Suprapubic skin (tissue), 4 donors: ENCODE results near the gene PDE4D. TPM values are rescaled to one million over a fixed set of nuclear protein-coding genes. Genes with fewer than 3 reads are reported as not detected.

ENCODE experiments used
- DNase-seq, 2 donors: peaks; one replicate each; pipeline ENCODE4 v3.0.0-alpha.2; 2019; ENCODE audit warnings: low spot score in 2 of 2
- H3K27ac ChIP-seq: fragments of 200-600 bp; sonication (generic); one replicate; pipeline ENCODE4 v1.5.1; 2019
- H3K27me3 ChIP-seq: fragments of 200-600 bp; sonication (generic); one replicate; pipeline ENCODE4 v1.5.1; 2019
- H3K36me3 ChIP-seq: fragments of 200-600 bp; sonication (generic); one replicate; pipeline ENCODE4 v1.5.1; 2019
- H3K4me1 ChIP-seq: fragments of 200-600 bp; sonication (generic); one replicate; pipeline ENCODE4 v1.5.1; 2019
- H3K4me3 ChIP-seq: fragments of 200-600 bp; sonication (generic); one replicate; pipeline ENCODE4 v1.5.1; 2019; ENCODE audit warnings: mild to moderate bottlenecking
- H3K9me3 ChIP-seq: fragments of 200-600 bp; sonication (generic); one replicate; pipeline ENCODE4 v1.5.1; 2019
- EP300 ChIP-seq: sonication (generic); formaldehyde crosslinking; IDR thresholded peaks from one replicate; pipeline ENCODE4 v1.6.1; 2017; ENCODE audit warnings: antibody characterized with exemption
- POLR2A ChIP-seq, 2 donors: fragments of 450-650 bp; IDR thresholded peaks; one replicate each; pipeline ENCODE4 v1.6.1; 2017; ENCODE audit warnings: antibody characterized with exemption in 2 of 2, mild to moderate bottlenecking in 2 of 2, moderate library complexity in 2 of 2
- POLR2AphosphoS5 ChIP-seq, 3 donors: sonication (generic); formaldehyde crosslinking; IDR thresholded peaks; one replicate each; pipeline ENCODE4 v1.6.1; 2017; ENCODE audit warnings: antibody characterized with exemption in 3 of 3
- WGBS: methylation state at CpG from one replicate; pipeline ENCODE4 v1.1.5; 2018; 5-methylcytosine and 5-hydroxymethylcytosine counted together
- total RNA-seq, 4 donors: library from RNA; depleted of rRNA; stranded (reverse); fragments of >200 nt; gene quantifications; one replicate each; pipeline ENCODE4 v1.1.0, GENCODE V29; 2016
- TF ChIP-seq, protein P1 (sequence below), 2 donors: fragments of 200-600 bp in 1 of 2; fragments of 450-650 bp in 1 of 2; sonication (generic) in 1 of 2; IDR thresholded peaks; one replicate each; pipeline ENCODE4 v1.5.1; 2016 to 2019; ENCODE audit warnings: antibody characterized with exemption in 2 of 2, mild to moderate bottlenecking in 1 of 2, moderate library complexity in 1 of 2

Gene PDE4D
- total RNA-seq, 4 donors from 2014 or later, result 26.8 to 57.2 (median 29.9) TPM

GRCh38 chr5:59351076-59351794 is 542.3 kb downstream of the PDE4D start:
- WGBS, result 42% methylated on average over 4 of the region's 4 CpGs
- TF ChIP-seq, protein P1, sequence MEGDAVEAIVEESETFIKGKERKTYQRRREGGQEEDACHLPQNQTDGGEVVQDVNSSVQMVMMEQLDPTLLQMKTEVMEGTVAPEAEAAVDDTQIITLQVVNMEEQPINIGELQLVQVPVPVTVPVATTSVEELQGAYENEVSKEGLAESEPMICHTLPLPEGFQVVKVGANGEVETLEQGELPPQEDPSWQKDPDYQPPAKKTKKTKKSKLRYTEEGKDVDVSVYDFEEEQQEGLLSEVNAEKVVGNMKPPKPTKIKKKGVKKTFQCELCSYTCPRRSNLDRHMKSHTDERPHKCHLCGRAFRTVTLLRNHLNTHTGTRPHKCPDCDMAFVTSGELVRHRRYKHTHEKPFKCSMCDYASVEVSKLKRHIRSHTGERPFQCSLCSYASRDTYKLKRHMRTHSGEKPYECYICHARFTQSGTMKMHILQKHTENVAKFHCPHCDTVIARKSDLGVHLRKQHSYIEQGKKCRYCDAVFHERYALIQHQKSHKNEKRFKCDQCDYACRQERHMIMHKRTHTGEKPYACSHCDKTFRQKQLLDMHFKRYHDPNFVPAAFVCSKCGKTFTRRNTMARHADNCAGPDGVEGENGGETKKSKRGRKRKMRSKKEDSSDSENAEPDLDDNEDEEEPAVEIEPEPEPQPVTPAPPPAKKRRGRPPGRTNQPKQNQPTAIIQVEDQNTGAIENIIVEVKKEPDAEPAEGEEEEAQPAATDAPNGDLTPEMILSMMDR (IDR thresholded peaks at IDR 0.05), result no peak
- TF ChIP-seq EP300 (no peak), POLR2AphosphoS5 (IDR thresholded peaks at IDR 0.05) (no peak)
- Histone ChIP-seq H3K4me1 (peaks cover 4% of the 10 kb centered on the region), H3K36me3 (no peaks in the 10 kb centered on the region), H3K27me3 (no peaks in the 10 kb centered on the region), H3K4me3 (no peak overlapping the region), H3K9me3 (no peaks in the 10 kb centered on the region), H3K27ac (no peak overlapping the region)
- DNase-seq, result no peak

GRCh38 chr5:59348189-59348588 is 545.3 kb downstream of the PDE4D start:
- no peak for DNase-seq
- Histone ChIP-seq H3K9me3 (no peaks in the 10 kb centered on the region), H3K27me3 (no peaks in the 10 kb centered on the region), H3K4me3 (no peak overlapping the region), H3K27ac (no peak overlapping the region), H3K36me3 (no peaks in the 10 kb centered on the region), H3K4me1 (peaks cover 4% of the 10 kb centered on the region)
- TF ChIP-seq, protein P1 (IDR thresholded peaks at IDR 0.05), result no peak
- TF ChIP-seq EP300 (no peak), POLR2A (IDR thresholded peaks at IDR 0.05) (no peak), POLR2AphosphoS5 (IDR thresholded peaks at IDR 0.05) (no peak)

DNA sequence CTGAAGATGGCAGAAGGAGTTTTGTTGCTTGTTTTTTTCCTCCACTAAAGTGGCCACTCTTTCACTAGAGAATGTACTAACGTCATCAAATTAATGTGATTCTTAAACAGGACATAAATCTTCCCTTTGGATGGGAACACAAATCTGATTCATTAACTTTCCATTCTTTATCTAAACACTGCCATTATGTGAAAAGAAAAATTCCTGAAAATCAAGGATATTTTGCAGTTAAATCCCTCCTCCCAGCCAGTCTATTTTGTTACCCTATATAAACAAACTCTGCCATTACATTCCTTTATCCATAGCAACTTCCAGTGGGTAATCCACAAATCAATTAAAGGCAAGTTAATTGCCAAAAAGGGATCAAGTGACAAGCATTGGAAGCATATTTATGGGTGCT is 546.5 kb downstream of the PDE4D start:
- 75% methylated on average over 1 of the region's 1 CpG for WGBS
- no peaks in the 10 kb centered on the region for H3K27me3 ChIP-seq
- no peak overlapping the region for H3K27ac ChIP-seq
- TF ChIP-seq POLR2A (IDR thresholded peaks at IDR 0.05), result no peak
- no peak overlapping the region for H3K4me3 ChIP-seq
- H3K36me3 ChIP-seq, result no peaks in the 10 kb centered on the region
- peaks cover 4% of the 10 kb centered on the region for H3K4me1 ChIP-seq
- no peaks in the 10 kb centered on the region for H3K9me3 ChIP-seq
- no peak for DNase-seq

GRCh38 chr5:59346514-59346913 is 547.0 kb downstream of the PDE4D start:
- TF ChIP-seq EP300 (no peak), POLR2A (IDR thresholded peaks at IDR 0.05) (no peak), POLR2AphosphoS5 (IDR thresholded peaks at IDR 0.05) (no peak)
- TF ChIP-seq, protein P1 (IDR thresholded peaks at IDR 0.05), result no peak
- 86% methylated on average over 7 of the region's 7 CpGs for WGBS
- H3K4me3 ChIP-seq, result no peak overlapping the region
- no peak for DNase-seq
- H3K9me3 ChIP-seq, result no peaks in the 10 kb centered on the region
- H3K27me3 ChIP-seq, result no peaks in the 10 kb centered on the region
- no peaks in the 10 kb centered on the region for H3K36me3 ChIP-seq
- H3K27ac ChIP-seq, result no peak overlapping the region
- H3K4me1 ChIP-seq, result no peaks in the 10 kb centered on the region

- TF ChIP-seq, protein P1 (IDR thresholded peaks at IDR 0.05), result no peak
- TF ChIP-seq POLR2AphosphoS5 (IDR thresholded peaks at IDR 0.05) (no peak), EP300 (no peak), POLR2A (IDR thresholded peaks at IDR 0.05) (no peak)
- H3K4me3 ChIP-seq, result no peak overlapping the region
- no peaks in the 10 kb centered on the region for H3K36me3 ChIP-seq
- no peak for DNase-seq
- H3K4me1 ChIP-seq, result no peaks in the 10 kb centered on the region
- 66% methylated on average over 3 of the region's 3 CpGs for WGBS
- no peaks in the 10 kb centered on the region for H3K27me3 ChIP-seq
- H3K9me3 ChIP-seq, result no peaks in the 10 kb centered on the region
- H3K27ac ChIP-seq, result no peak overlapping the region
Measured at GRCh38 chr5:59342181-59342580, 551.3 kb downstream of the PDE4D start.

- Histone ChIP-seq H3K4me3 (no peak overlapping the region), H3K27me3 (no peaks in the 10 kb centered on the region), H3K9me3 (no peaks in the 10 kb centered on the region), H3K27ac (no peak overlapping the region), H3K36me3 (no peaks in the 10 kb centered on the region), H3K4me1 (no peaks in the 10 kb centered on the region)
- over 99% methylated on average over 4 of the region's 4 CpGs for WGBS
- TF ChIP-seq EP300 (no peak), POLR2AphosphoS5 (IDR thresholded peaks at IDR 0.05) (no peak), POLR2A (IDR thresholded peaks at IDR 0.05) (no peak)
- TF ChIP-seq, protein P1 (IDR thresholded peaks at IDR 0.05), result no peak
- no peak for DNase-seq
Measured at GRCh38 chr5:59341760-59342159, 551.8 kb downstream of the PDE4D start.
